K562 (cell line): ENCODE data around the gene NQO2. TPM values are rescaled to one million over a fixed set of nuclear protein-coding genes. Genes with fewer than 3 reads are reported as not detected.

ENCODE experiments used
- CBFA2T3 ChIP-seq: fragments of 450-650 bp; IDR thresholded peaks from 2 replicates; pipeline ENCODE4 v1.6.1; 2017
- CBX8 ChIP-seq: fragments of 200-600 bp; sonication (generic); IDR thresholded peaks from 2 replicates; pipeline ENCODE4 v1.6.1; 2012; ENCODE audit warnings: borderline replicate concordance, mixed run types, low read depth, mild to moderate bottlenecking, moderate library complexity, mixed read lengths, low read length, control low read depth, inconsistent platforms; ENCODE audit not compliant: poor library complexity, severe bottlenecking; ENCODE audit errors: extremely low read depth
- ETV6 ChIP-seq, 3 experiments: fragments of 150-350 bp in 1 of 3; sonication (generic) in 1 of 3; formaldehyde crosslinking in 1 of 3; IDR thresholded peaks; 2 replicates each; pipeline versions ENCODE4 v1.6.1 to v1.8.0; 2014 to 2022; ENCODE audit warnings: borderline replicate concordance in 2 of 3, low read depth in 2 of 3, antibody characterized with exemption in 1 of 3, low read length in 1 of 3, mild to moderate bottlenecking in 1 of 3, missing genetic modification reagents in 1 of 3
- FOXK1 ChIP-seq: sonication (generic); formaldehyde crosslinking; IDR thresholded peaks from 2 replicates; pipeline ENCODE4 v1.8.0; 2022; ENCODE audit warnings: missing genetic modification reagents, mild to moderate bottlenecking, borderline replicate concordance
- GATA2 ChIP-seq: sonication (generic); formaldehyde crosslinking; IDR thresholded peaks from 2 replicates; pipeline ENCODE4 v1.4.0; 2020; ENCODE audit warnings: mild to moderate bottlenecking, missing genetic modification reagents
- HDAC2 ChIP-seq: fragments of 450-650 bp; IDR thresholded peaks from 2 replicates; pipeline ENCODE4 v1.6.1; 2016; ENCODE audit warnings: mild to moderate bottlenecking
- HOXB6 ChIP-seq: fragments of 250-450 bp; sonication (Bioruptor Pico); IDR thresholded peaks from 2 replicates; pipeline ENCODE4 v1.5.1; 2022; ENCODE audit warnings: mild to moderate bottlenecking, borderline replicate concordance
- KLF16 ChIP-seq: IDR thresholded peaks from 2 replicates; pipeline ENCODE4 v1.6.1; 2016; ENCODE audit warnings: antibody characterized with exemption
- NBN ChIP-seq: fragments of 450-650 bp; IDR thresholded peaks from 2 replicates; pipeline ENCODE4 v1.6.1; 2016; ENCODE audit warnings: low read depth, mild to moderate bottlenecking
- NRF1 ChIP-seq, 2 experiments: fragments of 450-650 bp; IDR thresholded peaks in 1 of 2; conservative IDR thresholded peaks in 1 of 2; 2 replicates each; pipeline ENCODE4 v1.6.1; 2014; ENCODE audit warnings: mild to moderate bottlenecking in 2 of 2
- RCOR1 ChIP-seq, 2 experiments: IDR thresholded peaks; 2 replicates each; pipeline ENCODE4 v1.6.1; 2012; ENCODE audit warnings: low read depth in 2 of 2, low read length in 2 of 2, borderline replicate concordance in 1 of 2, improper control_type of control experiment in 1 of 2
- RFX1 ChIP-seq: fragments of 450-650 bp; IDR thresholded peaks from 2 replicates; pipeline ENCODE4 v1.6.1; 2016; ENCODE audit warnings: mild to moderate bottlenecking, moderate library complexity
- SAP30 ChIP-seq: fragments of 200-600 bp; sonication (generic); IDR thresholded peaks from 2 replicates; pipeline ENCODE4 v1.6.1; 2012; ENCODE audit warnings: borderline replicate concordance, low read depth, mild to moderate bottlenecking, moderate library complexity, low read length, control low read depth, inconsistent platforms; ENCODE audit not compliant: insufficient read depth, poor library complexity, severe bottlenecking
- TEAD1 ChIP-seq, 2 experiments: fragments of 450-650 bp in 1 of 2; sonication (generic) in 1 of 2; formaldehyde crosslinking; IDR thresholded peaks; 2 replicates each; pipeline versions ENCODE4 v1.4.0 to v1.8.0; 2020 to 2022; ENCODE audit warnings: mild to moderate bottlenecking in 2 of 2, missing genetic modification reagents in 1 of 2
- ZBTB8A ChIP-seq: fragments of 450-650 bp; IDR thresholded peaks from 2 replicates; pipeline ENCODE4 v1.6.1; 2018; ENCODE audit warnings: mild to moderate bottlenecking, moderate library complexity; ENCODE audit not compliant: partially characterized antibody
- ZNF551 ChIP-seq: fragments of 250-450 bp; sonication (Bioruptor Pico); IDR thresholded peaks from 2 replicates; pipeline ENCODE4 v1.5.0; 2021; ENCODE audit warnings: mild to moderate bottlenecking, moderate library complexity
- ZNF644 ChIP-seq: fragments of 200-800 bp; sonication (Bioruptor generic); IDR thresholded peaks from 2 replicates; pipeline ENCODE4 v1.6.1; 2016; ENCODE audit warnings: low read depth, missing genetic modification characterization, missing compliant biosample characterization
- ZSCAN29 ChIP-seq: fragments of 450-650 bp; IDR thresholded peaks from 2 replicates; pipeline ENCODE4 v1.6.1; 2017
- polyA plus RNA-seq, 8 experiments: library from polyadenylated mRNA; depleted of rRNA in 4 of 8; stranded (reverse) in 5 of 8; unstranded in 3 of 8; fragments of >200 nt; fragmentation: Nextera tagmentation in 2 of 8; fragmentation: Illumina TruSeq in 1 of 8; extraction: Ambion mirVana in 2 of 8; extraction: Trizol in 1 of 8; gene quantifications; 2 replicates each; pipeline versions ENCODE4 v1.2.1 to v1.2.3, GENCODE V29; 2011 to 2014; ENCODE audit warnings: inconsistent platforms in 1 of 8, missing spikeins in 1 of 8
- total RNA-seq, 7 experiments: library from RNA; depleted of rRNA in 6 of 7; stranded (reverse); fragments of >200 nt in 6 of 7; fragmentation: Illumina TruSeq in 2 of 7; extraction: Trizol in 2 of 7; gene quantifications; 2 replicates each; pipeline versions ENCODE4 v1.2.1 to v1.2.3, GENCODE V29; 2011 to 2021; ENCODE audit warnings: low replicate concordance in 1 of 7
- TF ChIP-seq, protein P1 (sequence below), 2 experiments: IDR thresholded peaks in 1 of 2; conservative IDR thresholded peaks in 1 of 2; 2 replicates each; pipeline ENCODE4 v1.6.1; 2016; ENCODE audit warnings: low read depth in 2 of 2, mild to moderate bottlenecking in 1 of 2, missing compliant biosample characterization in 1 of 2, missing genetic modification characterization in 1 of 2, moderate library complexity in 1 of 2
- TF ChIP-seq, protein P2 (sequence below): IDR thresholded peaks from 2 replicates; pipeline ENCODE4 v1.6.1; 2016; ENCODE audit warnings: missing genetic modification characterization, missing compliant biosample characterization
- TF ChIP-seq, protein P3 (sequence below): fragments of 250-450 bp; sonication (Bioruptor Pico); IDR thresholded peaks from 2 replicates; pipeline ENCODE4 v1.5.0; 2022; ENCODE audit warnings: mild to moderate bottlenecking

NQO2 gene
- total and polyA plus RNA-seq, 9 of the 15 experiments (the other 6 are each of a cell fraction or from before 2014, with no cell fraction given): 54.6 to 214 (median 116) TPM

DNA sequence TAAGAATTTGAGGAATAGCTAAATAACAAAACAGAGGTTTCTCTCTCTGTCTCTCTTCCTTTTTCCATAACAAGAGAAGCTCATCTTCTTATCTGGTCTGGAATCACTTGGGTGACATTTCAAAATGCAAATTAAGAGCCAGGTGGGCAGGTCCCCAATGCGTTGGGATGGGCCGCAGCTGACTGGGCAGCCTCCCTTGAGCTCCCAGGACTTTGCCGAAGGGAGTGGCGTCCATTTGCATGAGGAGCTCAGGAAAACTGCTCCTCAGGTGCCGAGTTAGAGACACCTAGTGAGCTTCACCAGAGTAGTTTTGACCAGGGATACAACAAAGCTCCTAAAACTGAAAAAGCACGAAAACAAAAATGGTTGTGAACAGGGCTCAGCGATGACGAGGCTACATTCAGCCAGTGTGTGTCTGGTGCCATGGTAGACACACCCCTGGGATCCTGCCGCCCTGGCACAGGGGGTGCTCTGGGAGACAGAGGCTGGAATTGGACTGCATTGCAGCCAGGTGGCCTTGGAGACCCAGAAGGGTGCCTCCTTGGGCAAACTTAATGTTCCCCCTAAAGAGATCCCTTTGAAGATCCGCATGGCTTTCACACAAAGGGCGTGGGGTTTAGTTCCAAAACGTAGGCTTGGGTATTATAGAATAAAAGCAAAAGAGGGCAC is 14.8 kb upstream of the NQO2 start (continued):
- TF ChIP-seq RCOR1 (IDR thresholded peaks at IDR 0.05; ENCODE audit: borderline replicate concordance in 1 of 2, low read depth in 2 of 2, low read length in 2 of 2): peak in 1 of 2 experiments; percentile 30; a peak in 1 of 4 replicates
- TF ChIP-seq KLF16: no peak
- no peak for TF ChIP-seq ETV6 (IDR thresholded peaks at IDR 0.05; ENCODE audit: borderline replicate concordance in 1 of 2, low read depth in 2 of 2, low read length in 1 of 2)
- TF ChIP-seq ETV6 (CRISPR knock-in tag; IDR thresholded peaks at IDR 0.05; ENCODE audit: borderline replicate concordance): no peak
- no peak for TF ChIP-seq SAP30
- TF ChIP-seq ZBTB8A: no peak
- no peak for TF ChIP-seq NBN
- no peak for TF ChIP-seq ZNF551
- TF ChIP-seq ZSCAN29: no peak
- no peak for TF ChIP-seq RFX1
- peak; percentile 76; the same call in 1 of the 2 replicates for TF ChIP-seq GATA2 (CRISPR knock-in tag)
- TF ChIP-seq HOXB6 (CRISPR knock-in tag): no peak
- TF ChIP-seq, protein P1, sequence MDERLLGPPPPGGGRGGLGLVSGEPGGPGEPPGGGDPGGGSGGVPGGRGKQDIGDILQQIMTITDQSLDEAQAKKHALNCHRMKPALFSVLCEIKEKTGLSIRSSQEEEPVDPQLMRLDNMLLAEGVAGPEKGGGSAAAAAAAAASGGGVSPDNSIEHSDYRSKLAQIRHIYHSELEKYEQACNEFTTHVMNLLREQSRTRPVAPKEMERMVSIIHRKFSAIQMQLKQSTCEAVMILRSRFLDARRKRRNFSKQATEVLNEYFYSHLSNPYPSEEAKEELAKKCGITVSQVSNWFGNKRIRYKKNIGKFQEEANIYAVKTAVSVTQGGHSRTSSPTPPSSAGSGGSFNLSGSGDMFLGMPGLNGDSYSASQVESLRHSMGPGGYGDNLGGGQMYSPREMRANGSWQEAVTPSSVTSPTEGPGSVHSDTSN (CRISPR knock-in tag; IDR thresholded peaks at IDR 0.05; ENCODE audit: low read depth): no peak
- TF ChIP-seq, protein P1 (tag; conservative IDR thresholded peaks at IDR 0.05; ENCODE audit: low read depth): no peak
- no peak for TF ChIP-seq TEAD1 (CRISPR knock-in tag; IDR thresholded peaks at IDR 0.05)
- peak; percentile 17; the same call in 1 of the 2 replicates for TF ChIP-seq HDAC2
- TF ChIP-seq, protein P2, sequence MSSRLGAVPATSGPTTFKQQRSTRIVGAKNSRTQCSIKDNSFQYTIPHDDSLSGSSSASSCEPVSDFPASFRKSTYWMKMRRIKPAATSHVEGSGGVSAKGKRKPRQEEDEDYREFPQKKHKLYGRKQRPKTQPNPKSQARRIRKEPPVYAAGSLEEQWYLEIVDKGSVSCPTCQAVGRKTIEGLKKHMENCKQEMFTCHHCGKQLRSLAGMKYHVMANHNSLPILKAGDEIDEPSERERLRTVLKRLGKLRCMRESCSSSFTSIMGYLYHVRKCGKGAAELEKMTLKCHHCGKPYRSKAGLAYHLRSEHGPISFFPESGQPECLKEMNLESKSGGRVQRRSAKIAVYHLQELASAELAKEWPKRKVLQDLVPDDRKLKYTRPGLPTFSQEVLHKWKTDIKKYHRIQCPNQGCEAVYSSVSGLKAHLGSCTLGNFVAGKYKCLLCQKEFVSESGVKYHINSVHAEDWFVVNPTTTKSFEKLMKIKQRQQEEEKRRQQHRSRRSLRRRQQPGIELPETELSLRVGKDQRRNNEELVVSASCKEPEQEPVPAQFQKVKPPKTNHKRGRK (tag): no peak
- peak; percentile 55 to 64; a peak in 3 of 4 replicates for TF ChIP-seq NRF1 (conservative IDR thresholded peaks at IDR 0.05 in 1 of 2, IDR thresholded peaks at IDR 0.05 in 1 of 2)
- TF ChIP-seq CBFA2T3: no peak
- TF ChIP-seq, protein P3, sequence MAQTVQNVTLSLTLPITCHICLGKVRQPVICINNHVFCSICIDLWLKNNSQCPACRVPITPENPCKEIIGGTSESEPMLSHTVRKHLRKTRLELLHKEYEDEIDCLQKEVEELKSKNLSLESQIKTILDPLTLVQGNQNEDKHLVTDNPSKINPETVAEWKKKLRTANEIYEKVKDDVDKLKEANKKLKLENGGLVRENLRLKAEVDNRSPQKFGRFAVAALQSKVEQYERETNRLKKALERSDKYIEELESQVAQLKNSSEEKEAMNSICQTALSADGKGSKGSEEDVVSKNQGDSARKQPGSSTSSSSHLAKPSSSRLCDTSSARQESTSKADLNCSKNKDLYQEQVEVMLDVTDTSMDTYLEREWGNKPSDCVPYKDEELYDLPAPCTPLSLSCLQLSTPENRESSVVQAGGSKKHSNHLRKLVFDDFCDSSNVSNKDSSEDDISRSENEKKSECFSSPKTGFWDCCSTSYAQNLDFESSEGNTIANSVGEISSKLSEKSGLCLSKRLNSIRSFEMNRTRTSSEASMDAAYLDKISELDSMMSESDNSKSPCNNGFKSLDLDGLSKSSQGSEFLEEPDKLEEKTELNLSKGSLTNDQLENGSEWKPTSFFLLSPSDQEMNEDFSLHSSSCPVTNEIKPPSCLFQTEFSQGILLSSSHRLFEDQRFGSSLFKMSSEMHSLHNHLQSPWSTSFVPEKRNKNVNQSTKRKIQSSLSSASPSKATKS (CRISPR knock-in tag): no peak
- no peak for TF ChIP-seq FOXK1
- TF ChIP-seq CBX8: no peak
- no peak for TF ChIP-seq ZNF644
